CD14-positive monocyte (primary cell): ENCODE results near the gene FAM149B1. TPM values are rescaled to one million over a fixed set of nuclear protein-coding genes. Genes with fewer than 3 reads are reported as not detected.

Experiments used
- DNase-seq, 3 donors: peaks; one replicate each; pipeline ENCODE4 v3.0.0-alpha.2; 2011 to 2022
- H2AFZ ChIP-seq: 2 replicates; pipeline ENCODE4 v1.6.0; 2012; ENCODE audit warnings: mild to moderate bottlenecking, low read depth, low read length, inconsistent platforms; ENCODE audit not compliant: insufficient read depth, poor library complexity, severe bottlenecking
- H3K27ac ChIP-seq, 2 donors: 1 replicate in 1 of 2; 2 replicates in 1 of 2; pipeline ENCODE4 v1.5.1; 2012 to 2013; ENCODE audit warnings: low read length in 2 of 2, control low read depth in 1 of 2, inconsistent platforms in 1 of 2, low read depth in 1 of 2, mild to moderate bottlenecking in 1 of 2
- H3K27me3 ChIP-seq, 2 donors: one replicate each; pipeline versions ENCODE4 v1.6.0 to v1.6.1; 2011 to 2013; ENCODE audit warnings: low read length in 2 of 2; ENCODE audit not compliant: control insufficient read depth in 2 of 2, insufficient read depth in 2 of 2
- H3K36me3 ChIP-seq, 2 donors: replicated peaks in 1 of 2; 1 replicate in 1 of 2; 2 replicates in 1 of 2; pipeline versions ENCODE4 v1.5.1 to v1.6.1; 2012 to 2013; ENCODE audit warnings: low read length in 2 of 2, control low read depth in 1 of 2, inconsistent platforms in 1 of 2, mild to moderate bottlenecking in 1 of 2; ENCODE audit not compliant: insufficient read depth in 2 of 2, control insufficient read depth in 1 of 2
- H3K4me1 ChIP-seq, 2 donors: 1 replicate in 1 of 2; 2 replicates in 1 of 2; pipeline versions ENCODE4 v1.5.1 to v1.6.1; 2012 to 2013; ENCODE audit warnings: low read length in 2 of 2, control low read depth in 1 of 2, inconsistent platforms in 1 of 2, mild to moderate bottlenecking in 1 of 2, moderate library complexity in 1 of 2; ENCODE audit not compliant: insufficient read depth in 2 of 2, control insufficient read depth in 1 of 2
- H3K4me2 ChIP-seq: replicated peaks from 2 replicates; pipeline ENCODE3; 2012; ENCODE audit warnings: low read length, moderate library complexity, mild to moderate bottlenecking; ENCODE audit not compliant: poor library complexity, severe bottlenecking; ENCODE audit errors: extremely low read depth
- H3K4me3 ChIP-seq, 3 experiments: fragments of 200-600 bp in 1 of 3; sonication (generic) in 1 of 3; replicated peaks in 1 of 3; 1 replicate in 2 of 3; 2 replicates in 1 of 3; pipeline ENCODE4 v1.5.1; 2011 to 2013; ENCODE audit warnings: low read length in 3 of 3, mild to moderate bottlenecking in 3 of 3, control low read depth in 2 of 3, low read depth in 2 of 3, inconsistent platforms in 1 of 3, moderate library complexity in 1 of 3
- H3K79me2 ChIP-seq: 2 replicates; pipeline ENCODE4 v1.6.0; 2012; ENCODE audit warnings: mild to moderate bottlenecking, control low read depth, inconsistent platforms, low read length, moderate library complexity; ENCODE audit not compliant: insufficient read depth
- H3K9ac ChIP-seq: 2 replicates; pipeline ENCODE4 v1.6.0; 2017; ENCODE audit warnings: low read length, mild to moderate bottlenecking; ENCODE audit not compliant: insufficient read depth, poor library complexity, severe bottlenecking
- H3K9me3 ChIP-seq, 2 donors: replicated peaks in 1 of 2; 1 replicate in 1 of 2; 2 replicates in 1 of 2; pipeline versions ENCODE4 v1.5.1 to v1.6.1; 2012 to 2013; ENCODE audit warnings: low read length in 2 of 2, control low read depth in 1 of 2; ENCODE audit not compliant: control insufficient read depth in 1 of 2, insufficient read depth in 1 of 2
- H4K20me1 ChIP-seq: 2 replicates; pipeline ENCODE4 v1.6.0; 2012; ENCODE audit warnings: mild to moderate bottlenecking, low read length, control low read depth, moderate library complexity; ENCODE audit not compliant: insufficient read depth
- H3K27ac Mint-ChIP-seq, 7 donors: one replicate each; pipeline ENCODE4 v1.8.0; 2020; ENCODE audit warnings: mild to moderate bottlenecking in 7 of 7, mixed read lengths in 7 of 7, moderate library complexity in 6 of 7, inconsistent platforms in 2 of 7
- H3K27me3 Mint-ChIP-seq, 3 donors: one replicate each; pipeline ENCODE4 v1.8.0; 2021 to 2022; ENCODE audit warnings: low read depth in 3 of 3, mild to moderate bottlenecking in 3 of 3, mixed read lengths in 3 of 3, moderate library complexity in 3 of 3, inconsistent platforms in 1 of 3
- H3K36me3 Mint-ChIP-seq, 2 donors: one replicate each; pipeline ENCODE4 v1.8.0; 2020; ENCODE audit warnings: mixed read lengths in 2 of 2, inconsistent platforms in 1 of 2, mild to moderate bottlenecking in 1 of 2
- H3K4me1 Mint-ChIP-seq: one replicate; pipeline ENCODE4 v1.8.0; 2020; ENCODE audit warnings: mild to moderate bottlenecking, mixed read lengths
- H3K4me3 Mint-ChIP-seq, 2 donors: one replicate each; pipeline ENCODE4 v1.8.0; 2020; ENCODE audit warnings: mild to moderate bottlenecking in 2 of 2, mixed read lengths in 2 of 2, moderate library complexity in 1 of 2
- H3K9me3 Mint-ChIP-seq, 7 donors: one replicate each; pipeline ENCODE4 v1.8.0; 2020 to 2022; ENCODE audit warnings: mixed read lengths in 7 of 7, mild to moderate bottlenecking in 6 of 7, moderate library complexity in 6 of 7, inconsistent platforms in 2 of 7
- CTCF ChIP-seq: fragments of 200-600 bp; IDR thresholded peaks from one replicate; pipeline ENCODE4 v1.8.0; 2022; ENCODE audit warnings: antibody characterized with exemption, mild to moderate bottlenecking
- whole genome bisulfite sequencing: methylation state at CpG from one replicate; pipeline ENCODE4 v1.1.5; 2013; ENCODE audit warnings: missing lambda C conversion rate; ENCODE audit not compliant: insufficient coverage; 5-methylcytosine and 5-hydroxymethylcytosine counted together
- intact Hi-C, 2 donors: fragments of 100-400 bp; cut with micrococcal nuclease; formaldehyde crosslinking; loops; one replicate each; pipeline versions ENCODE4 v1.15.0 to v1.15.1; 2023
- polyA plus RNA-seq, 3 donors: library from polyadenylated mRNA; depleted of rRNA in 1 of 3; unstranded in 2 of 3; stranded (reverse) in 1 of 3; fragments of 300-500 nt in 2 of 3; fragments of >200 nt in 1 of 3; fragmentation: Illumina TruSeq in 2 of 3; gene quantifications; 1 replicate in 2 of 3; 2 replicates in 1 of 3; pipeline ENCODE4 v1.2.3, GENCODE V29; 2012 to 2021

Gene FAM149B1
- polyA plus RNA-seq, 3 donors, result 2.6 to 19.3 (median 2.6) TPM

DNA sequence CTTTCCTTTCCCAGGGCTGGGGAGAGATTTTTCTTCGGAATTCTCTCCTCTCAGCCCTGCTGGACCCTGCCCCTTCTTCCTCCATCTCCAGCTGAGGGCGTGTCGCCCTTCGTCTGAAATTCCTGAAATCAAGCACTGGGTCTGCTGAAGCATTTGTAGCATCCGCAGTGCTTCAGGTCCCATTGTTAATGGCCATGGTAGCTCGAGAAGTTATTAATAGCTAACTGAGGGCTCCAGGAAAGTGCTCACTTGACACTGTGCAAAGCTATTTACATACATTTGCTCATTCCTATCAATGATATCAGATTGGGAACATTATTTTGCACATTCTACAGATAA, 515 bp downstream of the FAM149B1 start:
- no peaks in the 10 kb centered on the region for H3K27me3 ChIP-seq
- H3K4me3 Mint-ChIP-seq, result peak overlapping the region; percentile 98 to 99
- H3K27ac Mint-ChIP-seq, result peak overlapping the region; percentile 93 to 100 (median 99)
- peak overlapping the region; percentile 97 for H2AFZ ChIP-seq
- H3K36me3 Mint-ChIP-seq, result peaks cover 9 to 16% of the 10 kb centered on the region in 2 donors
- peaks cover 3 to 10% of the 10 kb centered on the region in 2 donors for H3K36me3 ChIP-seq
- peak overlapping the region; percentile 96 for H3K4me2 ChIP-seq
- peaks cover 0 to 7% (median 0%) of the 10 kb centered on the region in 7 donors for H3K9me3 Mint-ChIP-seq
- intact Hi-C loops, result loop anchor here (5.0 to 10.0 kb wide), 4 partner anchors 54 to 816 kb away; partner anchors contain the start of genes DNAJB12 (in 1 of the 2), DNAJC9 (in 1 of the 2), NUDT13 (in 1 of the 2) and P4HA1 (in 1 of the 2)
- peak overlapping the region; percentile 94 to 98 (median 97) for H3K4me3 ChIP-seq
- no peaks in the 10 kb centered on the region for H3K9me3 ChIP-seq
- TF ChIP-seq CTCF, result no peak
- H3K4me1 ChIP-seq, result peaks cover 14 to 26% of the 10 kb centered on the region in 2 donors
- WGBS, result no CpG with 5 or more reads among the region's 6 CpGs
- no peaks in the 10 kb centered on the region for H4K20me1 ChIP-seq
- H3K4me1 Mint-ChIP-seq, result peaks cover 21% of the 10 kb centered on the region
- peaks cover 56% of the 10 kb centered on the region for H3K79me2 ChIP-seq
- no peak for DNase-seq
- H3K27ac ChIP-seq, result peak overlapping the region; percentile 96 to 100
- peaks cover 0 to 3% (median 0%) of the 10 kb centered on the region in 3 donors for H3K27me3 Mint-ChIP-seq
- peak overlapping the region; percentile 95 for H3K9ac ChIP-seq

DNA sequence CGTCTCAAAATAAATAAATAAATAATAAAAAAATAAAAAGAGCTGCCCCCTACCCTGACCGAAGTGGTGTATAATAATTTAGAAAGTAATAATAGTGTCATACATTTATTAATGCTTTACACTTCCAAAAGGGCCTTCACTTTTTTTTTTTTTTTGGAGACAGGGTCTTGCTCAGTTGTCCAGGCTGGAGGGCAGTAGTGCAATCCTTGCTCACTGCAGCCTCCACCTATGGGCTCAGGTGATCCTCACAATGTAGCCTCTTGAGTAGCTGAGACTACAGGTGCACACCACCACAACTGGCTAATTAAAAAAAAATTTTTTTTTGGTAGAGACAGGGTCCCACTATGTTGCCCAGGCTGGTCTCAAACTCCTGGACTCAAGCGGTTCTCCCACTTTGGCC, 1.4 kb downstream of the FAM149B1 start:
- Histone ChIP-seq H3K27me3 (no peaks in the 10 kb centered on the region), H3K4me2 (no peak overlapping the region), H3K79me2 (peaks cover 49% of the 10 kb centered on the region), H3K27ac (no peak overlapping the region), H4K20me1 (no peaks in the 10 kb centered on the region), H3K4me1 (peaks cover 14 to 26% of the 10 kb centered on the region in 2 donors), H3K9me3 (no peaks in the 10 kb centered on the region), H3K36me3 (peaks cover 3 to 5% of the 10 kb centered on the region in 2 donors), H3K4me3 (no peak overlapping the region), H2AFZ (no peak overlapping the region), H3K9ac (no peak overlapping the region)
- no peak overlapping the region for H3K4me3 Mint-ChIP-seq
- intact Hi-C loops, result loop anchor here (5.0 to 10.0 kb wide), 4 partner anchors 55 to 817 kb away; partner anchors contain the start of genes DNAJB12 (in 1 of the 2), DNAJC9 (in 1 of the 2), NUDT13 (in 1 of the 2) and P4HA1 (in 1 of the 2)
- WGBS, result no CpG with 5 or more reads among the region's 3 CpGs
- DNase-seq, result no peak
- H3K36me3 Mint-ChIP-seq, result peaks cover 4 to 10% of the 10 kb centered on the region in 2 donors
- peaks cover 0 to 7% (median 0%) of the 10 kb centered on the region in 7 donors for H3K9me3 Mint-ChIP-seq
- peaks cover 0 to 3% (median 0%) of the 10 kb centered on the region in 3 donors for H3K27me3 Mint-ChIP-seq
- H3K27ac Mint-ChIP-seq, result peak overlapping the region in 2 of 7 donors; percentile 24 to 40
- peaks cover 21% of the 10 kb centered on the region for H3K4me1 Mint-ChIP-seq
- no peak for TF ChIP-seq CTCF
